ENCODE measurements around the gene ARHGEF18.
A peak's percentile ranks its signal among the peaks of the same experiment; 100 is the strongest.

GRCh38 chr19:7366701-7367420, 18.1 kb downstream of the ARHGEF18 start:
- TF ChIP-seq CTCF (IDR thresholded peaks at IDR 0.05; ENCODE audit: low read depth, low read length, poor library complexity, severe bottlenecking) = peak; percentile 57
- no peak for TF ChIP-seq EZH2phosphoT487 (IDR thresholded peaks at IDR 0.05; ENCODE audit: borderline replicate concordance, low read length)
